Measurements from ENCODE around the gene RHBDF2.
A peak's percentile ranks its signal among the peaks of the same experiment; 100 is the strongest.
"Not testable (repeated sequence)": the region's sequence is repeated elsewhere in the genome, so short reads cannot be mapped to it uniquely, and the experiment has no call there.

Gene RHBDF2

DNA sequence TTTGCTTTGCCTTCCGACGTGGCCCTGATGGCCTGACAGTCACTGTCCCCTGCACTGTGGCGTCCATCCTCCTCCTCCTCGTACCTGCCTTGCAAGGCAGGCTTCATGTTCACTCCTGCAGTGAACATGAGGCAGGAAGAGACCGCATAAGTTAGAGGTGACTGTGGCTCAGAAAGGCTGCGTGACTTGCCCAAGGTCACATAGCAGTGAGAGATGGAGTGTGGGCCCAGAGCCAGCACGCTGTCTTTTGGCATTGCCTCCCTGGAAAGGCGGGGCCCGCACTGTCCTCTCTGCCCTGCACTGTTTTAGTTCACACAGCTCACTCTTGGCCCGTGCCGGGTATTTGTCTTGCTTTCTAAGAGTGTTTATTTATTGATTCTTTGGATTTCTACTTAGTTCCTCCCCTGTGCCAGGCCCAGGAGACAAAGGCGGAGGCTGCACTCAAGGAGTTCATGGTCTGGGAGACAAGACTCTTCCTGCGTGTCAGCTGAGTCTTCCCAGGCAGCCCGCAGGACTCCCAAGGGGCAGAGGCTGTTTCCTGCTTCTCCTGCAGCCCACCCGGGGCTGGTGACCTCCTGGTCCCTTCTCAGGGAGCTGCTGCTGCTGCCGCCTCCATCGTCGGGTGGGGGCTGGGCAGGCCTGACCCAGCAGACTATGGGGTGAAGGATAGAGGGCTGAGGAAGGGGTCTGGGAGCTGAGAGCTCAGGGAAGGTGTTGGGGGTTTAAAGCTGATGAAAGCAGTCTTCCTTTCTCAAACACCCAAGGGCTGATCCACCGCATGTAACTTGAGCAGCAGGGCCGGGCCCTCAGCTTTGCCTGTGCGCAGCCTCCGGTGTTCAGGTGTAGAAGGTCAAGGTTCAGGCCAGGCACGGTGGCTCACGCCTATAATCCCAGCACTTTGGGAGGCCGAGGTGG is 23.6 kb upstream of the RHBDF2 start:
- no peak for DNase-seq

DNA sequence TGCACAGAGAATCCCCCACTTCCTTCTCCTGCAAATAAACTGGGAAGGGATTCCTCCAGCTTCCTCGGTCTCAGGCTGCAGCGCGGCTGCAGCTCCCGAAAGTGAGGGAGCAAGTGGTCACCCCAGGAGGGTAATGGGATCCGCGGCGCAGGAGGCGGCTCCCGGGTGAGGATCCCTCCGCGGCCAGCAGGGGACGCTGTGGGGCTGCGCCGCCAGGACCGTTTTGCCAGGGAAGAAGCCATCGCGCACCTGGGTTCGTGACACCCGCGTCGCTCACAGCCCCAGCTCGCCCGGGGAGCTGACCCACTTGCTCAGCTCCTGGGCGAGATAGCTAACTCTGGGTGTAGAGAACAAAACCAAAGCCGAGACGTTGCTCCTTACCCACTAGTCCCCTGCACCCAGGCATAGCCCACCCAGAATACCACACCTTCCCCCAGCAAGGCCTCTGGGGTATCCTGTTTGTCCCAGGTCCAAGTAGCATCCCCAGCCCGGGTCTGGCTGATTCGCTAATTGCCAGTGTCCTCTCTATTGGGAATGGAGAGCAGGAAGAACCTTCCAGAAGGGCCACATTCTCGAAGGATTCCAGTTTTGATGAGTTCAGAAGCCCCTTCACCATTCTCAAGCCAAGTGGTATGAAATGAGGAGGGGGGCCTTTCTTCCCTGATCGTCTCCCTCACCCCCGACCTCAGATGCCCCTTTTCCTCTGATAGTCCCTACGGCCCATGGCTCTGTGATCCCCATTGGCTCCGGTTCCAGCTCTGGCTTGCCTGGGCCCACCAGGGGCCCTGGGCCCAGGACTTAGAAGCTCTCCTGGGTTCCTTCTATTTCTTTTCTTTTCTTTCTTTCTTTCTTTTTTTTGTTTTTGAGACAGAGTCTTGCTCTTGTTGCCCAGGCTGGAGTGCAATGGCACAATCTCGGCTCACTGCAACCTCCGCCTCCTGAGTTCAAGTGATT is 22.1 kb upstream of the RHBDF2 start:
- DNase-seq, result peak; percentile 69

DNA sequence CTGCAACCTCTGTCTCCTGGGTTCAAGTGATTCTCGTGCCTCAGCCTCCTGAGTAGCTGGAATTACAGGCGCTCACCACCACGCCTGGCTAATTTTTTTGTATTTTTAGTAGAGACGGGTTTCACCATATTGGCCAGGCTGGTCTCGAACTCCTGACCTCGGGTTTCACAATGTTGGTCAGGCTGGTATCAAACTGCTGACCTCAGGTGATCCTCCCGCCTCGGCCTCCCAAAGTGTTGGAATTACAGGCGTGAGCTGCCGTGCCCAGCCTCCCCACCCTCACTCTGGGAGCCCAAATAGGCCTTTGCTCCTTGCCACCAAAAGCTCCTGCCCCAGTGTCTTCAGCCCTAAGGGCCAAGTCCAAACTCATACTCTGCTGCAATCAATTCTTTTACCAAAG is 20.5 kb upstream of the RHBDF2 start:
- DNase-seq, result not testable (repeated sequence)

DNA sequence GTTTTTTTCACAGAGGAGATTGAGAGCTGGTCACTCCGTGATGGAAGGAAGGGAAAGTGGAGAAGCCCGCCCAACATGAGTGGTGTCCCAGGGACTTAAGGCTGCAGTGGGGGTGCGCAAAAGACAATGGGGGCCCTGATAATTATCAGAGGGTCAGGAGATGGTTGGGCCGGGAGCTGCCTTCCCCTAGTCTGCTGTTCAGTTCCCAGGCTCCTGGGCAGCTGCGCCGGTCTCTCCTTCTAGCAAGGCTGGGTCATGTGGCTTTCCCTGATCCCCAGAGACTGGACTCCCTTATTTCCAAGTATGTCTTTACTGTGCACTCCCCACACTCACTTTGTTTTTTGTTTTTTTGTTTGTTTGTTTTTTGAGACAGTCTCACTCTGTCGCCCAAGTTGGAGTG is 20.0 kb upstream of the RHBDF2 start:
- no peak for DNase-seq

DNA sequence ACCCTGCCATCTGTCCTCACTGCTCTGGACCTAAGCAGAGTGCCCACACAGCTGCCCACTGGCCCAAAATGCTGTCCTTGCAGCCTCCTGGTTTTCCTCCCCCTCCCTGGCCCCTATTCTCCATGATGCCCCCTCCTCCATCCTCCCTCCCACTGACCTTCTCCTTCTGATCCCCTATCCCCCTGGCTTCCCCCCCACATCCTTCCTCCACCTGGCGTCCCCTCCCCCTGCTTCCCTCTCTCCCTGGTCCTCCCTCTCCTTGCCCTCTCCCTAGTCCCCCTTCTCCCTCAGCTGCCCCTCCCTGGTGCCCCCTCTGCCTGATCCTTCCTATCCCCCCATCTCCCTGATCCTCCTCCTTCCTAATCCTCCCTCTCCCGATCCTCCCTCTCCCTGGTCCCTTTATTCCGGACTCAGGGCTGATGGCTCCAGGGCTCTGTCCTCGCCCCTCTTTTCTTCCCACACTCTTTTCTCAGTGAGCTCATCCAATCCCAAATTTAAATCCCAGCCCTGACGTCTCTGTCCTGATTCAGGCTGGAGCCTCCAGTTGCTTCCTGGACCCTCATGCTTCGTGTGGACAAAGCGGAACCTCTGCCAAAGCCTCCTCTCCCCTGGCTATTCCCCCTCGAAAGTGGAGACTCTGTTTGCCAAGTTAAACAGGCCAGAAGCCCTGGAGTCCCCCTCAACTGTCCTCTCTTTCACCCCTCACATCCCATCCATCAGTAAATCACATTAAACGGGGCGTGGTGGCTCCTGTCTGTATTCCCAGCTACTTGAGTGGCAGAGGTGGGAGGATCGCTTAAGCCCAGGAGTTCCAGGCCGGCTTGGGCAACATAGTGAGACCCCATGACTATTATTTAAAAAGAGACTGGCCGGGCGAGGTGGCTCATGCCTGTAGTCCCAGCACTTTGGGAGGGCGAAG is 18.1 kb upstream of the RHBDF2 start:
- no peak for DNase-seq

DNA sequence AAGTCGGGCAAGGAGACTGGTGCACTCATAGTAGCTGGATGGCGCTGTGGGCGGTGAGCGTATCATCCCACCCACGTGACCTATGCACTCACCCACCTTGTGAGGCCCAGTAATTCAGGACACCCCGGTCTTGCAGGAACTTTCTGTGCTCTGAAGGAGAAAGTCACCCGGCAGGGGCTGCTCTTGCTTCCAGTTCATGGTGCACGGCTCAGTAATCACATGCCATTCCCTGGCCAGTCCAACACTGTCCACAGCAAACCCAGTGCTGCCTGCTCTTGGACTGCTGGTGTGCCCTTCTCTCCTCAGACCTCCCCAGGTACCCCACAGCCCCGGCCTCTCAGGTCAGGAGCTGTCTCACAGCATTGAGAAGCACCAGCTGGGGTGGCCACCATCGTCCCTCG is 16.4 kb upstream of the RHBDF2 start:
- no peak for DNase-seq

DNA sequence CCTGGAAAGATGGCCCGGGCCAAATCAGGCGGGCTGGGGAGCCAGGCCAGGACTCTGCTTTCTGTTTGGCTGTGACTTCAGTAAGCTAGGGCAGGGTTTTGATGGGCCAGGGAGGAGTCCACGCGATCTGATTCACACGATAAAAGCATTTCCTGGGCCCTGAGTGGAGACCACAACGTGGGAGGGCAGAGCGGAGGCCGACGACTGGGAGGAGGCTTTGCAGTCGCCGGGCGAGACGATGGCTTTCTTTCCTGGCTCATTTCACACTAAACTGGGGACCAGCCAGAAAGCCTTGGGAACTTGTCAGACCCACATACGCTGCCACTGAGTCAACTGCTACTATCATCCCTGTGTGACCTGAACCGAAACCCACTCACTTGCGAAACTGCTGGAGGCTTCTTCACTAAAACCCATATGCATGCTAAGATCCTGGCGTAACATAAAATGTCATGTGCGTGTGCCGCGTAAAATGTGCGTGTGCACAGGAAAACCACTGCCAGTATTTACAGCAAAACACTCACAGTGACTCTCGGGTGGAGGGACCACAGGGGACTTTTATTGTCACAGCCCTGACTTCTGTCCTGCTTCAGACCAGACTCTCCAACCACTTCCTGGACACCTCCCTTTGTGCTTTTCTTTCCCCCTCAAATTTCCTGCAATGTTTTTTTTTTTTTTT is 14.2 kb upstream of the RHBDF2 start:
- DNase-seq, result peak; percentile 64

DNA sequence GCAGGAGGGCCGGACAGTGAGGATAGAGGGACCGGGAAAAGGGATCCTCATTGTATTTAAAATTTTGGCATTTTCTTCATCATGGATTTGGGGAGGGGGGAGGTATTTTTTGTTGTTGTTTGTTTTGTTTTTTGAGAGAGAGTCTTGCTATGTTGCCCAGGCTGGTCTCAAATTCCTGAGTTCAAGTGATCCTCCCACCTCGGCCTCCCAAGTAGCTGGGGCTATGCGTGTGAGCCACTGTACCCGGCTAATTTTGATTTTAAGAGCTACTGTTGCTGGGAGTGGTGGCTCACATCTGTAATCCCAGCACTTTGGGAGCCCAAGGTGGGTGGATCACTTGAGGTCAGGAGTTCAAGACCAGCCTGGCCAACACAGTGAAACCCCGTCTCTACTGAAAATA is 13.1 kb upstream of the RHBDF2 start:
- not testable (repeated sequence) for DNase-seq

DNA sequence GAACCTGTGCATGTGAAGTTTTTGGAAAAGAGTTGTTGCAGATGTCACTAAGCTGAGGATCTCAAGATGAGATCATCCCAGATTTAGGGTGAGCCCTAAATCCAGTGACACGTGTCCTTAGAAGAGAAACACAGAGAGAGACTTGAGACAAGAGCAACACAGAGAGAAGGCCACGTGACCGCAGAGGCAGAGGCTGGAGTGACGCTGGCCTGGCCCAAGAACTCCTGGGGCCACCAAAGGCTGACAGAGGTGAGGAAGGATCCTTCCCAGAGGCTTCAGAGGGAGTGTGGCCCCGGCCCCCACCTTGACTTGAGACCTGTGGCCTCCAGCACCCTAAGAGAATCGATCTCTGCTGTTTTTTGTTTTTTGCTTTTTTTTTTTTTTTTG is 12.1 kb upstream of the RHBDF2 start:
- no peak for DNase-seq

DNA sequence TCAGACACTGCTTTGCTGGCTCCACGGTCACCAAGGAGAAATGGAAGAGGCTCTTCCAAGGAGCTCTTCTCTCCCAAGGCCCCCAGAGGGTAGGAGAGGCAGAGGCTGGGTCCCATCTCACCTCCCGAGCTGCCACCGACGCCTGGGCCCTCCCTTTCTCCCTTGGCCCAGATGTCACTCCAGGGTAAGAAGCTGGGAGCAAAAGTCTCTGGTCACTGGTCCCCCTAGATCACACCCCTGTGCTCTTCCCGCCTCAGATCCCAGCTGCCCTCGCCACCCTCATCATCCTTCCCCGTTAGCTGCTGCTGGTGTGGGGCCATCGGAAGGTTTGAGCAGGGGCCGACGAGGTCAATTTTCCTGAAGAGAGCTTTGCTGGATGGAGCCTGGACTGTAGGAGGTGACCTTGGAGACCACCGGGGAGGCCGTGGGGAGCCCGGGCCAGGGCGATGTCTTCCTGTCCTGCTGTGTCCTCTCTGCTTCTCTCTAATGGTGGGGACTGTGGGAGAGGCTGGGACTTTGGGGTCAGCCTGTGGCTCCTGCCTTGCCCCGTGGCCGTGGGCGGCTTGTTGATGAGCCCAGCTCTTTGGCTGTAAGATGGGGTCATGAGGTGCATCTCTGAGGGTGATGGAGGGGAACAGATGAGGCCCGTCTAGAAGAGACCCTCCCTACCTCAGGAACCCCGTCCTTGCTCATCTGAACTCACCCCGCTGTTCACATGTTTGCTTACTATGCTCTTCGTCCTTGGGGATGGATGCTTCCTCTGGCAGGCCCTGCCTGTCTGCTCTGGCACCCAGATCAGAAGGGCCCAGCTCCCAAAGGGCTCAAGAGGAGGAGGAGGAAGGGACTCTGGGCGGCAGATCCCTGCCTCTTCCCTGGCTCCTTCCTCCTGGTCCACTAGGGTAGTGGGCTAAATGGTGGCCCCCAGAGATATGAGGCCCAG is 11.4 kb upstream of the RHBDF2 start:
- no peak for DNase-seq

DNA sequence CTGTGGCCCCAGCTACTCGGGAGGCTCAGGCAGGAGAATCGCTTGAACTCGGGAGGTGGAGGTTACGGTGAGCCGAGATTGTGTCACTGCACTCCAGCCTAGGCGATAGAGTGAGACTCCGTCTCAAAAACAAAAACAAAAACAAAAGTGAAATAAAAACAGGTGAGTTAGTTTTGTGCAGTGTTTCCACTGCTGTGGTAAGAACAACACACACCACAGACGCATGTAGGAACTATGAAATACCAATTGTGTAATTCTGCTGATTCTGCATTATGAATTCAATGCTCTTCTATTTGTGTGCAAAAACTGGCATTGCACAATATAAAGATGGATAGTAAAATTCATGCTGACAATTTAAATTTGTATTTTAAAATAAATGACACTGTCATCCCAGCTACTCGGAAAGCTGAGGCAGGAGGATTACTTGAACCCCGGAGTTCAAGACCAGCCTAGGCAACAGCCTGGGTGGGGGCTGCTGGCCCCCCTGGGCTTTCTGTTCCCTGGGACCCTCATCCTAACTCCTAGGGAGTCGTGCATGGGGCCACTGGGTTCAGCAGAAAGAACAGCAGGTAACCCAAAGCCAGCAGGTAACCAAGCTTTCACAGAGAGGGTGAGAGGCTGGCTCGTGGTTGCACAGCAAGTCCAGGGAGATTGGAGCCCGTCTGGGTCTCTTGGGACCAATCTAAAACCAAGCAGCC is 10.6 kb upstream of the RHBDF2 start:
- DNase-seq, result no peak

DNA sequence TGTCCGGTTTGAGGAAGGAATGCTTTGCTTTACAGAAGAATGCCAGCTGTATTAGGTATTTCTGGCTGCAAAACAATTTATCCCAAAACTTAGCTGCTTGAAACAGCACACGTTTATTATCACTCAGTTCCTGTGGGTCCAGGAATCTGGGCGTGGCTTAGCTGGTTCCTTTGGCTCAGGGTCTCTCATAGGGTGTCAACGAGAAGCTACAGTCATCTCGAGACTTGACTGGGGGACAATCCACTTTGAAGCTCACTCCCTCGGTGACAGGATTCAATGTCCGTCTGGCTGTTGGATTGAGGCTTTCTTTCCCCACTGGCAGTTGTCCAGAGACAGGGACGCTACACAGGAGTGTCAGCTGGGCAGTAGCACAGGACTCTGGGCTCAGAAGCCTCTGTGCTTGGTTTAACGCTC is 9.6 kb upstream of the RHBDF2 start:
- no peak for DNase-seq

DNA sequence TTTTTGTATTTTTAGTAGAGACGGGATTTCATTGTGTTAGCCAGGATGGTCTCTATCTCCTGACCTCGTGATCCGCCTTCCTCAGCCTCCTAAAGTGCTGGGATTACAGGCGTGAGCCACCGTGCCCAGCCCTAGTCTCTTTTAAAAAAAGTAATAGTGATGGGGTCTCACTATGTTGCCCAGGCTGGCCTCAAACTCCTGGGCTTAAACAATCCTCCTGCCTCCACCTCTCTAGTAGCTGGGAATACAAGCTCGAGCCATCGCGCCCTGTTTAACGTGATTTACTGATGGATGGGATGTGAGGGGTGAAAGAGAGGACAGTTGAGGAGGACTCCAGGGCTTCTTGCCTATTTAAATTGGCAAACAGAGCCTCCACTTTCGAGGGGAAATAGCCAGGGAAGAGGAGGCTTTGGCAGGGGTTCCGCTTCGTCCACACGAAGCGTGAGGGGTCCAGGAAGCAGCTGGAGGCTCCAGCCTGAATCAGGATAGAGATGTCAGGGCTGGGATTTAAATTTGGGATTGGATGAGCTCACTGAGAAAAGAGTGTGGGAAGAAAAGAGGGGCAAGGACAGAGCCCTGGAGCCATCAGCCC is 7.3 kb upstream of the RHBDF2 start:
- DNase-seq, result not testable (repeated sequence)

DNA sequence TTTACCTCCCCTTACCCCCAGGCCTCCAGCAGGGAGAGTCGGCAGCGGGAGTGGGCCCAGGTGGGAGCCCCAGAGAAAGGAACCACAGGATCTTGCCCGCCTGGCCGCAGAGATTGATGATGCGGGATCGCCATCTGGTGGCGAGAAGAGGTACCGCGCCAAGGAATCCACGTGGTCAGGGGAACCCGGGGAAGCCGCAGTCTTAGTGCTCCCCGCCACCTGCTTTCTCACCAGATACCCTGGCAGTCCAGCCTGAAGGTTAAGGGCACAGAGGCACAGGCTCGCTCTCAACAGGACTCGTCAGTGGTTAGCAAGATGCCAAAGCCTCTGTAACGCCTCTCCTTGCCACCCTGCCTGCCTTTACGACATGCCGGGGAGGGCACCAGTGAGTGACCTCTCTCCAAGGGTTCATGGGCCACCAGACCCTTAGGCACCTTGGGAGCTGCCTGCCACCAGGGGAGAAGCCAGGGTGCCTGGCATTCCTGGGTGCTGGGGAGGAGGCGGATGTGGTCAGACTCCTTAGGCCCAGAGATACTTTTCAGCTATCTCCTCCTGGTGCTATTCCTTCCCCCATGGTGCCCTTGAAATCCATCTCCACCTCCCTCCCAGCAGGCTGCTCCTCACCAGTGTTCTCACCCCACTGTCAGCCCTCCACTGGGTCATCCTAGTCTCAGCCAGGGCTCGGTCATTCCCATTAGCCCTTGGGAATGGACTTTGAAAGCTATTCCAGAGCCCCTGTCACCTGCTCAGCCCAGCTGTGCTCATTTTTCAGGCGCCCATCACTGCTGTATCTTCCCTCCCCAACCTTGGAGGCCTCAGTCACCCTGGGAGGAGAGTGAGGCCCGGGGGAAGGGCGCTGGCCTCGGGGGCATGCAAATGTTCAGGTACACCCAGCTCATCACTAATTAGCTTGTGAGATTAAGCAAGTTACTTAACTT is 5.5 kb upstream of the RHBDF2 start:
- DNase-seq, result peak; percentile 51

DNA sequence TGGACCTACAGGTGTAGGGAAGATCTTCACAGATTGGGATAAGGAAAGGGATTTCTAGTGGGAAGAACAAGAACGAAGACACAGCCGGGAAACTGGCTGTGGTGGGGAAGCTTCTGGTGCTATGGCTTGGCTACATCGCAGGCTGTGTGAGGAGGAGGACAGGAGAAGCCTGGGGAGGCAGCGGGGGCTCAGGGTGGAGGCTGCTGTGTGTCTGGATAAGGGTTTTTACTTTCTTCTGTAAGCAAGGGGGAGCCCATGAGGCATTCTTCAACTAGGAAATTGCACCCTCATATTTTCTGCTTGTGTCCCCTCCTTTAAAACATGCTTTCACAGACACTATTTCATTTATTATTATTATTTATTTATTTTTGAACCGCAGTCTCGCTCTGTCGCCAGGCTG is 2.9 kb upstream of the RHBDF2 start:
- DNase-seq, result no peak

DNA sequence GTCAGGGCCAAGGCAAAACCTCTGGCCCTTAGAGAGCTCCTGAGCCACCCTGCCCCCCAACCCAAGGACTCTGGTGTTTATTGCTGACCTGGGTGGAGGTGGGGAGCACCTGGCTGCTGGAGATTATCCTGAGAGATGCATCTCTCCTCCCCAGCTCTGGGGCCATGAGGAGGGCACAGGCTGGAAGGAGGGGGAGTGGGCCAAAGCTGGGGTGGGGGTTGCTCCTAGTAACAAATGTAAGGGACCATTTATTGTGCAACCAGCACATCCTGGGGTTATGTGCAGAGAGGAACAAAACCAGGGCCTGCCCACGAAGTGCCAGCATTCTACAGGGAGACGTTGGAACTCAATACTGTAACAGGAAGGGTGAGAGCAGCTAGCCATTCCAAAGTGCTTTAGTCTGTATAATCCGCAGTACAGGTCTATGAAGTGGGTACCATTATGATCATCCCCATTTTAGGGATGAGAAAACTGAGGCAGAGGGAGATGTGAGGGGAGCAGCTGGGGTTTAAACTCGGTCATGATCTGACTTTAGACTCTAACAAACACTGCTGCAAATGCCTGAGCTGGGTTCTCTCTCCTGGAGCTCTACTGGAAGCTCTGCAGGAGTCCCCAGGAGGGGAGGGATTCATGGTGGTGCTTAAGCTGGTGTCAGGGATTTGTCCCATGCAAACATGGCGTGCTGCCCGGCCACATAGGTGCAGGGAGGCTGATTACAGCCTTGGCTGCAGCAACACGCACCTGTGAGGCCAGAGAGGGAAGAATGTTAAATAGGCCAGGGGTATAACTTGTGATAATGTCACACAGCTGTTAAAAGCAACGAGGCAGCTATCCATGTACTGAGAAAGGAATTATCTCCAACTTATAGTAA is 1.4 kb upstream of the RHBDF2 start:
- DNase-seq, result no peak

DNA sequence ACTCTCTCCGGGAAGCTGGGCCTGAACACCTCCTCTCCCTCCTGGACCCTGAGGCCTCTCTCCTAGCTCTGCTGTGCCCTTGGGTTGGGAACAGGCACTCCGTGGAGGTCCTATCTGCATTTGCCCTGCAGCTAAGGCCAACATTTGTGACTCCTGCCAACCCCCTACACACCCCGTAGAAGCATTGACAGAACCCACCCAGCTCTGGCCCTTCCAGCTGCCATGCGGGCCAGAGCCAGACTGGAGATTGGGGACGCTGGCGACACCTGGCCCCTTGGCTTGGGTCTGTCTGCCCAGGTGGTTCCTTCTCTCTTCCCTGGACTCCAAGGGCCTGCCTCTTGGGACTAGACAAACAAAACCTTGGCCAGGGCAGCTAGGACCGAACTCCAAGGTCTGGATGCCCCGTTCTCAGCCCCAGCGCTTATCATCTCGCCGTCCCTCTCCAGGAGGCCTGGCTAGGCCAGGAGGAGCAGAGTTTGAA is 644 bp upstream of the RHBDF2 start:
- DNase-seq, result no peak

DNA sequence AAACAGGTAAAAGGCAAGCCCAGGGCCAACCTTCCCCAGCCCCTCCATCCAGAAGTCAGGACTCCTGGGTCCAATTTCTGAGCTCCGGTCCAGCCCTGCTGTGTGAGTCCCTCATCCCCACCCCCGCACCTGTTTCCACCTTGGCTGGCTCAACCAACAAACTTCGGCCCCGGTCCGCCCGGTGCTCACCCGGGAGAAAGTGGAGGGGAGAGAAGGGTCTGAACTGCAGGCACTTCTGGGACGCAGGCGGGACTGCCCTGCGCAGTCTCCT is 541 bp downstream of the RHBDF2 start:
- DNase-seq, result no peak

Data from activated gamma-delta T cell (primary cell).